Raji (cell line): Measurements from ENCODE around the gene SORBS1.

Experiments
- POLR2A ChIP-seq: IDR thresholded peaks from 2 replicates; pipeline ENCODE4 v1.6.1; 2011; ENCODE audit warnings: low read depth, low read length, control low read depth; ENCODE audit not compliant: insufficient read depth

SORBS1 gene

DNA sequence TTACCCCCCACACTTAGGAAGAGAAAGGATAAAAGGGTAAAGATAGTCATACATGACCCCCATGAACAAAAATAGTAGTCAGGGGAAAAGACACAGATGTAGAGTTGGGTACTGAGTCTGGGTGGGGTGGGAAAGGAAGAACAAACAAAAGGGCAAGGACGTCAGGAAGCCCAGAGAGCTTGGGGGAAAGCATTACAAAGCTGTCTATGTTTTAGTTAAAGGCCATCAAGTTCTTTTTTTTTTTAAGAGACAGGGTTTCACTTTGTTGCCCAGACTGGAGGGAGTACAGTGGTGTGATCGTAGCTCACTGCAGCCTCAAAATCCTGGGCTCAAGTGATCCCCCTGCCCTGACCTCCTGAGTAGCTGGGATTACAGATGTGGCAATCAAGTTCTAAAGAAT, 172.0 kb downstream of the SORBS1 start:
- no peak for TF ChIP-seq POLR2A

DNA sequence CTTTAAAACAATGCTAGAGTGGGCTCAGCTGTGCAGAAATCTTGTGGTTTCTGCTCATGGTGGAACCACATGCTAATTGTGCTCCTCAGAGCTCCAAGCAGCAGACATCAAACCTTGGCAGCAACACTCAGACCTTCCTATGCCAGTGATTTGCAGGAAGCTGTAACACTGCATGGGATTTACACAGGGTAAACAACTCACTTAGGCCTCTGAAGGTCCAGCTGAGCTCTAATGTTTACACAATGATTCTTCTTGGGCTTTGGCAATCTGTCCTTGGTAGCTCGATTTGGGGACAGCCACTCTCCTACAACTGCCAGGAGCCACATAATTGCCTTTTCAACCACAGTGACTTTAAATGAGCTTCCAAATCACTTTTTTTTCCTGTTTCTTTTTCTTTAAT, 172.6 kb downstream of the SORBS1 start:
- no peak for TF ChIP-seq POLR2A

DNA sequence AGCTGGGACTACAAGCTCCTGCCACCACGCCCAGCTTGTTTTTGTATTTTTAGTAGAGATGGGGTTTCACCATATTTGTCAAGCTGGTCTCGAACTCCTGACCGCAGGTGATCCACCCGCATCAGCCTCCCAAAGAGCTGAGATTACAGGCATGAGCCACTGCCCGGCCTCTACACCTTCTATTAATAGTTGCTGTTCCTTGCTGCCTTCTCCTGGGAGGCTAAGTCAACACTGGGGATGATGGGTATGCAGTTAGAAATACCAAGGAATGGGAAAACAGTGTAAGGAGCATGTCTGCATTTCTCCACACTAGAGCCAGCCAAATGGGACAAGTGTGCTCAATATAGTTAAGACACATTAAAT, 173.1 kb downstream of the SORBS1 start:
- no peak for TF ChIP-seq POLR2A

DNA sequence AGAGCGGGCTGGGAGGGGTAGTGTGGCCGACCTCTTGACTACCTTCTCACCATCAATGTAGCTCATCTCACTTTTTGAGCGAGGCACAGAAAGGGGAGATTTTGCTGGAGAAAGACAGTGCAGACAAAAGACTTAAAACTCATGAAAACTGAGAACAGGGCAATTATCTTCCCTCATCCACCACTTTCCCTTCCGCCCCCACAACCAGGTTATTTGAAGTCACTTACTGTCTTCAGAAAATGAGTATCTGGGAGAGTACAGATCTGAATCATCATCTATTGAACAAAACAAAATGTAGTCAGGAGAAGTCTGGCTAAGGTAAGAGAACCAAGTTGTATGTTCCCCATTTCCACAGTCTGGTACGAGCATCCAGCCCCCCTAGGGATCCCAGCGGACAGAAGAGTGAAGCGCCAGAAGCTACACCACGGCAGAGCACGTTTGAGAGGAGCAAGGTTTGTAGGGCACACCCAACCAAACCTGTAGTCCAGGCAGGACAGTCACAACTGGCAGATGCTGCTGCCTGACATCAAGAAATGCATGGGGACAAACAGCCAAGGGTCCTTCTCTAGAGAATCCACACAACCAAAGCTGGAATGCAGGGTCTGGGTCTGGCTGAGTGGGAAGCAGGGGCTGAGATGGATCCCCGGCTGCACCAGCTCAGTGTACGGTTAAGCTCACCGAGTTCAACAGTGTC, 177.0 kb downstream of the SORBS1 start:
- TF ChIP-seq POLR2A = no peak

DNA sequence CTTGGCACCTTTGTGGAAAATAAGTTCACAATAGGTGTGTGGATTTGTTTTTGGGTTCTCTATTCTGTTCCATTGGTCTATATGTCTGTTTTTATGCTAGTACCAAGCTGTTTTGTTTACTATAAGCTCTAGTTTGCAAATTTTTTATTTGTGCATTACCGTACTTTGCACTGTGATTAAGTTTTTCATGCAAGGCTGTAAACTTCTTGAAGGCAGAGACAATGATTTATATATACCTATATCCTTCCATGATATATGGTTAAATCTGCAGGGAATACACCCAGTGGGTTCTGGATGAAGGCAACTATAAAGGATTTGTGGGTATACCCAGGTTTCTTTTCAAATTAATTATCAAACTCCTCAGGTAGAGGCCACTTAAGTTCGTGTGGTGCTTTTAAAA, 178.6 kb downstream of the SORBS1 start:
- TF ChIP-seq POLR2A = no peak

DNA sequence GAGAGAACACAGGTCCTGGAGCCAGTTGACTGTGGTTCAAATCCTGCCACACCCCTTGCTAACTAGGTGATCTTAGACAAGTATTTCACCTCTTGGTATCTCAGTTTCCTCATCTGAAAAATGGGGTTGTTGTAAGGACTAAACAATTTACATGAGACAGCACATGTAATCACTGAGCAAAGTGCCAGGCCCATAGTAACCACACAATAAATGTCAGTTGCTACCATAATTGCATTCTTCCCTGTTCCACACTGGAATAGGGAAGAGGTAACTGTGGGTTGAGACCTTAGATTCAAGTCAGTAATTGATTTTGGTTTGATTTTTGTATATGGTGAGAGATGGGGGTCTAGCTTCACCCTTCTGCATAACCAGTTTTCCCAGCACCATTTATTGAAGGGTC, 179.0 kb downstream of the SORBS1 start:
- no peak for TF ChIP-seq POLR2A

DNA sequence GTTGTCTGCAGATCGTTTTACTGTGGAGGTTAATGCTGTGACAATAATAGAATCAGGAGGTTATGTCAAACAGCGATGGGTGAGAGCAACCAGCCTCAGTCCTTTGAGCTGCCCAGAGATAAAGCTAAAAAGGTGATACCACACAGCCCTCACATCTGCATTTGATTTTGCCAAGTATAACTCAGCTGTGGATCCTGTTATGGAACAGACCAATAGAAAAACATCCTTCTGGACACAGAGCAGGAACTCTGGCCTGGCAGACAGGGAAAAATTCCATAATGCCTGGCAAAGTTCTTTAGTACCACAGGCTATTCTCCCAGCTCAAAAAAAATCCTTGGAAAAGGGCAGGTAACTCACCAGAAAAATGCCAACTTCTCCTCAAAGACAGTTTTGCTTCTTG, 183.2 kb downstream of the SORBS1 start:
- no peak for TF ChIP-seq POLR2A

DNA sequence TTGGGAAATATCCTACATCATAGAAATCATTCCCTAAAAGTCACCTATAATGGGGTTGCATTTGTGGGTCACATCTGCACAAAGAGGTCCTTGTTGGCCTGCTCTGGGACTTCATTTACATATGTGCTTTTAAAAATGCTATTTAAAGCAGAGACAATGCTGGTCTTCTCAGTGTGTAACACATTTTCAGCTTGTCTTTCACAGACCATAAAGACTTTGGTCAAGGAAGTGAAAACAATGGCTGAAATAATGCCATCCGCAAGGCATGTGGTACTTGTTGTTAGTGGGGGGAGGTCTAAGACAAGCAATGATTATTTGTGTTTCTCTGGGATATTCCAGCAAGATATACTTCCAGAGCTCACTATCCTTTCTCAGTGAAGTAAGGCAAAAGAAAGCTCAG, 185.8 kb downstream of the SORBS1 start:
- no peak for TF ChIP-seq POLR2A

DNA sequence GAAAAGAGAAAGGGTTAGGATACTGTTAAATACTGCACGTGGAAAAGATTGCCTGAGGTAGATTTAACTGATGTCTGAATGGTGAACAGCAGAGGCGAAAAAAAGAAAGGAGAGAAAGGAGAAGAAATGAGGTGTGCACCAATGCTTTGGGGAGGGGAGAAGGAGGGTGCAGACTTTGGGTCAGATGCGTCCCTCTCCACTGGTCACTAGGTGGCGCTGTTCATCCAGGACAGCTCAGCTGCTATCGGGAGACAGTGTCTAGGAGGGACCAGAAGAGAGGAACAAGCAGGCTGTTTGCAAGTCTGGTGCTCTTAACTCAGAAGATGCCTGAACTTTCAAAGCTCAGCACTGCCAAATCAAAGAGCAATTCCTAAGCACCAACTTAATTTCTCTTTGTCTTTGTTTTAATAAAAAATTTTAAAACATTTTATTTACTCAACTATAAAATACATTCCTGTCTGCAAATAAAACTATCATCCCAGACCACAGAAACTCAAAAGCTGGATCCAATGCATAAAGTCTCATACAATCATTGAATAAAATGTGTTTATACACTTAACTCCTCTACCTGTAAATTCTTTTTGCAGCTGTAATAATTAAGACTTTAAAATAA, 186.5 kb downstream of the SORBS1 start:
- no peak for TF ChIP-seq POLR2A

DNA sequence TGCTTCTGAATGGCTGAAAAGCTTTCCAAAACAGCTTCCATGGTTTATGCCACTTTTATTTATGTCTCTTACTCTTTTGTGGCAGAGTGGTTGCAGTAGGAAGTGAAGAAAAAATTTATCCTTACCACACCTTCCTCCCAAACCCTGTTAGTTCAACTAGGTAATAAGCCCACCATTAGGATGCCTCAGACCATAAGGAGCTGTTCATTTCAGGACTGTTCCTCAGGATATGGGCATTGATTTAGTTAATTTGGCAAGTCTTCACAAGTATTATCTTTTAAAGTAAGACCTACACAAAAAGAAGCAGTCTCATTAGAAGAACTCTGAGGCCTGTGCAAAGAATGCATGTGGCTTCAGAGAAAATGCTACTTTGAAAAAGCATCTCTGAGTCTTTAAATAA, 187.5 kb downstream of the SORBS1 start:
- TF ChIP-seq POLR2A = no peak

DNA sequence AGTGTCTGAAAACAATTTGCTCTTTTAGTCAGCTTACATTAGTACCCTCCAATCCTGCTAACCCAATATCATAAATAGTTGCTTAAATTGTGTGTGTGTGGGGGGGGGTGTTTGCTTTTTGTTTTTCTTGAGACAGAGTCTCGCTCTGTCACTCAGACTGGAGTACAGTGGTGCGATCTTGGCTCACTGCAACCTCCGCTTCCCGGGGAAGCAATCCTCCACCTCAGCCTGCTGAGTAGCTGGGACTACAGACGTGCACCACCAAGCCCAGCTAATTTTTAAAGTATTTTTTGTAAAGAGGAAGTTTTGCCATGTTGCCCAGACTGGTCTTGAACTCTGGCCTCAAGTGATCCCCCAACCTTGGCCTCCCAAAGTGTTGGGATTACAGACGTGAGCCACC, 196.8 kb downstream of the SORBS1 start:
- TF ChIP-seq POLR2A = no peak

DNA sequence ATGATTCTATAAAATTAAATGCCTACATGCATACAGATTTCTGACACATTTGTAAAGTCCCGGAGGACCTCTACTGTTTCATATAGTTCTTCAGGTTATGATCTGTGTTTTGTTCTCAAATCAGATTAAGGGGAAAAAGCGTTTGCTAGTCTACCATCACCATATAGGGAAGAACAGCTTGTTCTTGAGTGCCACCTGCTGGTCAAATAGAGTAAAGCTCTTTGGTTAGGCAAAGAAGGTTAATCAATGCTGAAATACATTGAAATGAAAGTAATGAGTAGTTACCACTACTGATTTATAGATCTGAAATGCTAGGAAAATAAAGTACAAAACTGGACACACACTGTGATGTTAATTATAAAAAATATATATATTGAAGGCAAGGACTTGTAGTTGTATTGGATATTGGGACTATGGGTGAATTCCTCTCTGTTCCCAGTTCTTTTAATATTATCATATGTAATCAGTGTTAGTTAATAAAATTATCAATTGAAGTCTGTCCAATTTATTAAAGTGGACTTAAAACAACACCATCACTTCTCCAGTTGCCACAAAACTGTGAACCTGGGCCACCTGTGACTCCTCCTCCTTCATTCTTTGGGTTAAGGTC, 197.8 kb downstream of the SORBS1 start:
- no peak for TF ChIP-seq POLR2A

DNA sequence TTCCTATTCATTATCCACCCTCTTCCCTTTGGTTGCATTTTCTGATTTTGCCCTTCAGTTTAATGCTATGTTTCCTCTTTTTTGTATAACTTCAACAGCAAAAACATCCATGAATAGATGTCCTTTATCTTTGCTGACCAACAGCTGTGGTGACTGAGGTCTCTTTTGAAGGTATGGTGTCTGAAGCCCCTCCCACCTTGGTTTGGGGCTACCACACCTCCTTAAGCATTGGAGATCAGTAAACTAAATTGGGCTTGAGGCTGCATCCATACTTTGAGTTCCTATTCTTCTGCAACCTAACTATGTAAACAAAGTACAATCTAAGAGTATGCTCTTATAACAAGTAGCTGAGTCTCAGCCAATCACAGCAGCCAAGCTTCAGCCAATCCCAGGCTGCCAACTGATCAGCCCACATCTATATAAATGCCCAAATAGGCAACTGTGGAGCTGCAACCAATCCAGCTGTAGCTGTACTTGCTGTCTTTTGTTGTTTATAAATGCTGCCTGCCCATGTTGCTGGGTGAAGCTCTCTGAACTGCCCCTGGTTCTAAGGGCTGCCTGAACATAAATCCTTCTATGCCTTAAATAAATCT, 201.0 kb downstream of the SORBS1 start:
- no peak for TF ChIP-seq POLR2A

DNA sequence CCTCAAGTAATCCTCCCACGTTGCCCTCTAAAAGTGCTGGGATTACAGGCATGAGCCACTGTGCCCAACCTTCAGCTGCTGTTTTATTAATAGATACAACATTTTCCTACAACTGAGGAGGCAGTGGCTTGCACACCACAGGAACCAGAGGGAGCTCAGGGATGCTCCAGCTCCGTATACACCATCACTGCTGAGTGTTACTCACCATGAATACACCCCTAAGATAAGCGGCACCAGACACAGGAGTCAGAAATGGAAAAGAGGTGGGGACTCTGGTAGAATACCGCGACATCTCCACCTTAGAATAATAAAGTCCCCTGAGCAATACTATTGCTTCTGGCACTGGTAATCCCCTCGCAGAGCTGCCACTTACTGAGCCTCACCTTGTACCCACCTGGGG, 201.7 kb downstream of the SORBS1 start:
- no peak for TF ChIP-seq POLR2A

DNA sequence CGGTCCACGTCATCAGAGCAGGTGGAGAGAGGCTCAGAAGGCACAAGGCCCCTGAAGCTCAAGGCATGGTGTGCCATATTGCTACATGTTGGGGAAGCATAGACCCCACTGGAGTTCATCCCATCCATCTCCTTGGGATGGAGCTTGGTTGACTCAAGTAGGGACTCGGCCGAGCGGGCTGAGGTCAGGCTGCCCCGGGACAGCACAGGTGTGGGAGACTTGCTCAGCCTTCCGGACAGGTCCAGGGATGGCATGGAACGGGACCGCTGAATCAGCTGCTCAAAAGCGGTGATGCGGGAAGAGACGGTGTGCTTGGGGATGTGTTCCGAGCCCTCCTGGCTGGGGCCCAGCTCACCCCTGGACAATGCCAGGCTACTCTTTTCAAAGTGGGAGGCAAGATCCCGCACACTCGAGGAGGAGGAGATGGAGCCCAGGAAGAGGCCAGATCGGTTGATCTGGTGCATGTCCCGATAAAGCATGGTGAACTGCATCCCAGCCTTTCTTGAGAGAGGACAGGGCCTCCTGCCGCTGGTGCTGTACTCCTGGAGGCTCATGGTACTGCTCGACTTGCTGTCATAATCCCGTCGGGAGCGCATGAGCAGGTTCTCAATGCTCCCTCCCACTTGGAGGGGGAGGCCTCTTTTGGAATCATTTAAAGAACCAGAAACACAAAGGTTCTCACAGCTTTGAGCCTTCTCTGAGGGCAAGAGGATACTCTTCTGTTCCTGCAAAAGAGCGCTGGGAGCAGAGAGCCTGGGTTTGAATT, 204.8 kb downstream of the SORBS1 start:
- no peak for TF ChIP-seq POLR2A
